Thyroid gland (tissue), 4 donors: ENCODE results near the gene COMMD10.

ENCODE experiments used
- POLR2A ChIP-seq, 2 donors: fragments of 450-650 bp; IDR thresholded peaks; one replicate each; pipeline ENCODE4 v1.6.1; 2017; ENCODE audit warnings: antibody characterized with exemption in 2 of 2, mild to moderate bottlenecking in 2 of 2, moderate library complexity in 1 of 2
- TF ChIP-seq, protein P1 (sequence below), 6 experiments: fragments of 200-600 bp in 3 of 6; fragments of 450-650 bp in 3 of 6; sonication (generic) in 3 of 6; IDR thresholded peaks; one replicate each; pipeline ENCODE4 v1.5.1; 2016 to 2019; ENCODE audit warnings: antibody characterized with exemption in 6 of 6, mild to moderate bottlenecking in 2 of 6, inconsistent platforms in 1 of 6, moderate library complexity in 1 of 6

DNA sequence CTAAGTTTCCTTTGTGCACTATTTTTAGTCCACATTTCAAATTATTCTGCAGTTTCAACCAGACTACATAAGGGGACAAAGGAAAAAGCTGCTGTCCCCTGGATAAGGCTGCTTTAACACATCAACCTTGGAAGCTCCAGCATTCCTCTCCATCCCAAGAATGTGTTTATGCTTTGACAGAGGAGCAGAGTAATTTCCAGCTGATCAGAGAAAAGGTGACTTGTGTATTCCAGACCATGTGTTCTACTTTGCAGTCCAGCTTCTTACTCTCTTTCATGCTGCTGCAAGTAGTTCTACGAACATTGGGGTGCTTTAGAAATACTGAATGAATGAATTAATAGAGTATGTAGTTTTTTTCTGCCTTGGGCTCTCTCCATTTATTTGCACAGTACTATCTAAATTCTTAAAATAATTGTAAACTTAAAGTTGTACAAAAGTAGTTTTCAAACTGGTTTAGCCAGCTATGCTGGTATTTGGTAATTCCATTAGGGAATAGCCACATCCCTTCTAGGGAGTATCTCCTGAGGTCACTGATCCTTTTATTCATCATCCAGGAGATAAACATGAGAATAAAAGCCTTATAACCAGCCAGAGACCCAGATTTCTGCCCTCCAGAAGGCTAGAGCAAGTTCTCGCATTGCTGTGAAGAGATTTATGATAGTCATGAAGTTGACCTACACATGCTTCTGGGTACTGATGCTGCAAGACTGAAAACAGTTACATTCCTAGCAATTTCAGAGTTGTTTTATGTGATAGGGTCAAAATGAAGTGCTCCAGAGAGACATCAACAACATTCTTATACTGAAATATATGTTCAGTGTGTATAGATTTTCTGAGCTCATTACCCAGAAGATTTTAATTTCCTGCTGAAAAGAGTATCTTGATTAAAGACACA lies 215.2 kb downstream of the COMMD10 start:
- TF ChIP-seq, protein P1, sequence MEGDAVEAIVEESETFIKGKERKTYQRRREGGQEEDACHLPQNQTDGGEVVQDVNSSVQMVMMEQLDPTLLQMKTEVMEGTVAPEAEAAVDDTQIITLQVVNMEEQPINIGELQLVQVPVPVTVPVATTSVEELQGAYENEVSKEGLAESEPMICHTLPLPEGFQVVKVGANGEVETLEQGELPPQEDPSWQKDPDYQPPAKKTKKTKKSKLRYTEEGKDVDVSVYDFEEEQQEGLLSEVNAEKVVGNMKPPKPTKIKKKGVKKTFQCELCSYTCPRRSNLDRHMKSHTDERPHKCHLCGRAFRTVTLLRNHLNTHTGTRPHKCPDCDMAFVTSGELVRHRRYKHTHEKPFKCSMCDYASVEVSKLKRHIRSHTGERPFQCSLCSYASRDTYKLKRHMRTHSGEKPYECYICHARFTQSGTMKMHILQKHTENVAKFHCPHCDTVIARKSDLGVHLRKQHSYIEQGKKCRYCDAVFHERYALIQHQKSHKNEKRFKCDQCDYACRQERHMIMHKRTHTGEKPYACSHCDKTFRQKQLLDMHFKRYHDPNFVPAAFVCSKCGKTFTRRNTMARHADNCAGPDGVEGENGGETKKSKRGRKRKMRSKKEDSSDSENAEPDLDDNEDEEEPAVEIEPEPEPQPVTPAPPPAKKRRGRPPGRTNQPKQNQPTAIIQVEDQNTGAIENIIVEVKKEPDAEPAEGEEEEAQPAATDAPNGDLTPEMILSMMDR (IDR thresholded peaks at IDR 0.05) = no peak
- TF ChIP-seq POLR2A (IDR thresholded peaks at IDR 0.05) = no peak
